Mesothelial cell of epicardium (in vitro differentiated cells): ENCODE data around the gene IL2RA. TPM values are rescaled to one million over a fixed set of nuclear protein-coding genes. Genes with fewer than 3 reads are reported as not detected.
"Not testable (repeated sequence)": the region's sequence is repeated elsewhere in the genome, so short reads cannot be mapped to it uniquely, and the experiment has no call there.

Source experiments
- DNase-seq, 2 experiments: peaks; one replicate each; pipeline ENCODE4 v3.0.0; 2021; ENCODE audit warnings: low spot score in 2 of 2; ENCODE audit not compliant: unreplicated experiment in 2 of 2
- H3K27ac Mint-ChIP-seq: 2 replicates; pipeline ENCODE4 v1.8.0; 2021; ENCODE audit warnings: mixed read lengths
- H3K27me3 Mint-ChIP-seq: 2 replicates; pipeline ENCODE4 v1.8.0; 2021; ENCODE audit warnings: low read depth, mixed read lengths
- H3K36me3 Mint-ChIP-seq: 2 replicates; pipeline ENCODE4 v1.8.0; 2021; ENCODE audit warnings: mixed read lengths
- H3K4me1 Mint-ChIP-seq: 2 replicates; pipeline ENCODE4 v1.8.0; 2021; ENCODE audit warnings: mixed read lengths
- H3K4me3 Mint-ChIP-seq: 2 replicates; pipeline ENCODE4 v1.8.0; 2021; ENCODE audit warnings: mild to moderate bottlenecking, moderate library complexity, mixed read lengths
- H3K9me3 Mint-ChIP-seq: 2 replicates; pipeline ENCODE4 v1.8.0; 2021; ENCODE audit warnings: mixed read lengths
- total RNA-seq: library from RNA; stranded (reverse); gene quantifications from 3 replicates; pipeline ENCODE4 v1.2.1, GENCODE V29; 2021
- TF ChIP-seq, protein P1 (sequence below): fragments of 200-600 bp; sonication (generic); IDR thresholded peaks from one replicate; pipeline ENCODE4 v1.5.0; 2021; ENCODE audit warnings: antibody characterized with exemption; ENCODE audit not compliant: unreplicated experiment

The IL2RA gene
- total RNA-seq, 1 donor from 2014 or later: not detected

DNA sequence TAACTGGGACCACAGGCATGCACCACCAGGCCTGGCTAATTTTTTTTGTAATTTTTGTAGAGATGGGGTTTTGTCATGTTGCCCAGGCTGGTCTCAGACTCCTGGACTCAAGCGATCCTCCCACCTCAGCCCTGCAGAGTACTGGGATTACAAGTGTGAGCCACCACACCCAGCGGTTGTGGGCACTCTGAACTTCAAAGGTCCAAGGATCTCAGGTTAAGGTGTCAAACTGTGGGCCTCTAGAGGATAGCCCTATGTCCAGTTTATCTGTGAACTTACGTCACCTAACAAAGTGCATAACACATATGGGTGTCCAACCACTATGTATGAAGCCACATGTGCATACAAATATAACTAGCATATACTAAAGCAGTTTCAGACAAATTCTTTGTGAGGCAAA, 3.2 kb upstream of the IL2RA start:
- Mint-ChIP-seq H3K36me3 (no peaks in the 10 kb centered on the region), H3K27me3 (peaks cover 12% of the 10 kb centered on the region)
- TF ChIP-seq, protein P1, sequence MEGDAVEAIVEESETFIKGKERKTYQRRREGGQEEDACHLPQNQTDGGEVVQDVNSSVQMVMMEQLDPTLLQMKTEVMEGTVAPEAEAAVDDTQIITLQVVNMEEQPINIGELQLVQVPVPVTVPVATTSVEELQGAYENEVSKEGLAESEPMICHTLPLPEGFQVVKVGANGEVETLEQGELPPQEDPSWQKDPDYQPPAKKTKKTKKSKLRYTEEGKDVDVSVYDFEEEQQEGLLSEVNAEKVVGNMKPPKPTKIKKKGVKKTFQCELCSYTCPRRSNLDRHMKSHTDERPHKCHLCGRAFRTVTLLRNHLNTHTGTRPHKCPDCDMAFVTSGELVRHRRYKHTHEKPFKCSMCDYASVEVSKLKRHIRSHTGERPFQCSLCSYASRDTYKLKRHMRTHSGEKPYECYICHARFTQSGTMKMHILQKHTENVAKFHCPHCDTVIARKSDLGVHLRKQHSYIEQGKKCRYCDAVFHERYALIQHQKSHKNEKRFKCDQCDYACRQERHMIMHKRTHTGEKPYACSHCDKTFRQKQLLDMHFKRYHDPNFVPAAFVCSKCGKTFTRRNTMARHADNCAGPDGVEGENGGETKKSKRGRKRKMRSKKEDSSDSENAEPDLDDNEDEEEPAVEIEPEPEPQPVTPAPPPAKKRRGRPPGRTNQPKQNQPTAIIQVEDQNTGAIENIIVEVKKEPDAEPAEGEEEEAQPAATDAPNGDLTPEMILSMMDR: no peak

DNA sequence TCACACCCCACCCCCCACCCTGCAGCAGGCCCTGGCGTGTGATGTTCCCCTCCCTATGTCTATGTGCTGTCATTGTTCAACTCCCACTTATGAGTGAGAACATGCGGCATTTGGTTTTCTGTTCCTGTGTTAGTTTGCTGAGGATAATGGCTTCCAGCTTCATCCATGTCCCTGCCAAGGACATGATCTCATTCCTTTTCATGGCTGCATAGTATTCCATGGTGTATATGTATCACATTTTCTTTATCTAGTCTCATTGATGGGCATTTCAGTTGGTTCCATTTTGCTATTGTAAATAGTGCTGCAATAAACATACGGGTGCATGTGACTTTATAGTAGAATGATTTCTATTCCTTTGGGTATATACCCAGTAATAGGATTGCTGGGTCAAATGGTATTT, 2.6 kb upstream of the IL2RA start:
- H3K9me3 Mint-ChIP-seq, H3K4me3 Mint-ChIP-seq, H3K27ac Mint-ChIP-seq, H3K36me3 Mint-ChIP-seq, DNase-seq, H3K4me1 Mint-ChIP-seq: not testable (repeated sequence)
- peaks cover 16% of the 10 kb centered on the region for H3K27me3 Mint-ChIP-seq

More for the DNA sequence above, 3.2 kb upstream of the IL2RA start:
- Mint-ChIP-seq H3K27ac (no peak overlapping the region), H3K9me3 (no peaks in the 10 kb centered on the region), H3K4me3 (no peak overlapping the region), H3K4me1 (no peaks in the 10 kb centered on the region)
- no peak for DNase-seq

DNA sequence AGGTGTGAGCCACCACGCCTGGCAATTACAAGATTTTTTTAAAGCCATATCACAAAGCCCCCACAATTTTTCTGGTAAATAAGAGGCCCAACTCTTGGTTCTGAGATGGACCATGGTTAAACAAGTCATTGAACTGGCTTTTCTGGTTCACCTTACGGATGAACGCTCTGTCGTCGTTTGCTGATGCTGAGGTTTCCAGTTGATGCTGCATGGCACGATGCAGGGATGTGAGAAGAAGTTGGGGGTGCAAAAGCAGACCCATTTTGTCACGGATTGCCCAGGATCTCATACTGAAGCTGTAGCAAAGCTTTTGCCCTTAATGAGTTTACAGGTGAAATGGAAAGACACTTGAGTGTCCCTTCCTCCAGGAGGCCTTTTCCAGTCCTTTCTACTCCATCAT, 2.0 kb upstream of the IL2RA start:
- H3K36me3 Mint-ChIP-seq: no peaks in the 10 kb centered on the region
- H3K4me3 Mint-ChIP-seq: no peak overlapping the region
- H3K27me3 Mint-ChIP-seq: peaks cover 21% of the 10 kb centered on the region
- no peaks in the 10 kb centered on the region for H3K9me3 Mint-ChIP-seq
- no peak for DNase-seq
- no peaks in the 10 kb centered on the region for H3K4me1 Mint-ChIP-seq
- no peak overlapping the region for H3K27ac Mint-ChIP-seq
- TF ChIP-seq, protein P1: no peak

DNA sequence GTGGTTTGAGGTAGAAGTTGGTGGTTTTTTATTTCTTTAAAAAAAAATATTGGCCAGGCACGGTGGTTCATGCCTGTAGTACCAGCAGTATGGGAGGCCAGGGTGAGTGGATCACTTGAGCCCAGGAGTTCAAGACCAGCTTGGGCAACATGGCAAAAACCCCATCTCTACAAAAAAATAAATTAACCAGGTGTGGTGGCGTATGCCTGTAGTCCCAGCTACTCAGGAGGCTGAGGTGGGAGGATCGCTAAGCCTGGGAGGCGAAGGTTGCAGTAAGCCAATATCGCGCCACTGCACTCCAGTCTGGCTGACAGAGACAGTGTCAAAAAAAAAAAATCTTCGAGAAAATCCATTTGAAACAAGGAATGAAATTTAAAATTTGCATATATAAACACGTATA, 1.1 kb downstream of the IL2RA start:
- H3K9me3 Mint-ChIP-seq: no peaks in the 10 kb centered on the region
- no peaks in the 10 kb centered on the region for H3K36me3 Mint-ChIP-seq
- no peak overlapping the region for H3K27ac Mint-ChIP-seq
- no peak overlapping the region for H3K4me3 Mint-ChIP-seq
- H3K27me3 Mint-ChIP-seq: peaks cover 38% of the 10 kb centered on the region
- no peaks in the 10 kb centered on the region for H3K4me1 Mint-ChIP-seq
- no peak for DNase-seq
- TF ChIP-seq, protein P1: no peak

DNA sequence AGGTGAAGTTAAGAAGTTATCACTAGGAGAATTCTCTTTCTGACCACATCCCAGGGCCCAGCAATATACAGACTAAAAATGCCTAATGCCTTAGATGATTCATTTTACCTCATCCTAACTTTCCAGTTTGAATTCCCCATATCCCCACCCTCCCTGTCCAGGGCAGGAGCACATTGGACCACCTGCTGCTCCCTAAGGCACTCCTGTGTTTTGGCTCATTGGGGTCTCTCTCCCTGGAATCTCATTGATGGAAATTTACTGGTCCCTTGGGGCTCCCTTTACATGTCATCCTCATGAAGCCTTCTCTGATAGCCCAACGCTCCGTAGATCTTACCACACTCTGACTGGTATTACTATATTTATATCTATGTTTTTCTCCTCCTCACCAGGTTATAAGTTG, 2.7 kb downstream of the IL2RA start:
- DNase-seq: no peak
- H3K27me3 Mint-ChIP-seq: peaks cover 47% of the 10 kb centered on the region

DNA sequence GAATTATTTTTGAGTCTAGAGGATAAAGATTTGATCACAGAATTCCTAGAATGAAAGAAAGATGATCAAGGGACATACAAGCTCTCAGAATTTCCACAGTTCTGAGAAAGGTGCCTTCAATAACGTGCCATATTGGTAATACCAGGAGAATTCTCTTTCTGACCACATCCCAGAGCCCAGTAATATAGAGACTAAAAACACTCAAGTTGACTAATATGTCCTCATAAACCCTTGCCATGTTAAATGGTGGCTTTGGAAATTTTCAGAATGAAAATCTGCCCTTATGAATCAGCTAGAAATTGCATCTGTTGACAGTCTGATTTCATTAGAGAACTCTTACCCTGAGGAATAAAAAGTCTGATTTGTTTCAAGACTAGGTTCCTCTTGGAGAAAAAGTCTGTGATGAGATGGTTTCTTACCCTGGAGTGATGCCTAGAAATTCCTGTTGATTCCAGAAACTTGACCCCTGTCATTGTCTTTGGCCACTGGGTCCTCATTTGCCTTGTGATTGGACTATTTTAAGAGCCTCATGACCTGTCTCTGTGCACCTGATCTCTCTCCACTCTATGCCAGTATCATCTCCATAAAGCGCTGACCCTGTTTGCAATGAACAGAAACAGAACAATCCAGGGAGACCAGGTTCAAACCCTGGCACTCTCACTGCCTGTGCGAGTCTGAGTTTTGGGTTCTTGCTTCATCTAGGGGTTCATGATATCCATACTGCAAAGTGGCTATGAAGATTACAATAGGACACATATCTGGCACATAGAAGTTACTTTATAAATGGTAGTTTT, 3.3 kb downstream of the IL2RA start:
- TF ChIP-seq, protein P1: no peak
- H3K27ac Mint-ChIP-seq: no peak overlapping the region
- H3K36me3 Mint-ChIP-seq: no peaks in the 10 kb centered on the region
- no peaks in the 10 kb centered on the region for H3K9me3 Mint-ChIP-seq
- peaks cover 51% of the 10 kb centered on the region for H3K27me3 Mint-ChIP-seq
- H3K4me3 Mint-ChIP-seq: no peak overlapping the region
- DNase-seq: no peak
- no peaks in the 10 kb centered on the region for H3K4me1 Mint-ChIP-seq

More for the DNA sequence above, 2.7 kb downstream of the IL2RA start:
- Mint-ChIP-seq H3K9me3 (no peaks in the 10 kb centered on the region), H3K4me1 (no peaks in the 10 kb centered on the region), H3K27ac (no peak overlapping the region), H3K36me3 (no peaks in the 10 kb centered on the region), H3K4me3 (no peak overlapping the region)
- TF ChIP-seq, protein P1: no peak
